ENCODE results near the gene SCCPDH.
A peak's percentile ranks its signal among the peaks of the same experiment; 100 is the strongest.

The SCCPDH gene

DNA sequence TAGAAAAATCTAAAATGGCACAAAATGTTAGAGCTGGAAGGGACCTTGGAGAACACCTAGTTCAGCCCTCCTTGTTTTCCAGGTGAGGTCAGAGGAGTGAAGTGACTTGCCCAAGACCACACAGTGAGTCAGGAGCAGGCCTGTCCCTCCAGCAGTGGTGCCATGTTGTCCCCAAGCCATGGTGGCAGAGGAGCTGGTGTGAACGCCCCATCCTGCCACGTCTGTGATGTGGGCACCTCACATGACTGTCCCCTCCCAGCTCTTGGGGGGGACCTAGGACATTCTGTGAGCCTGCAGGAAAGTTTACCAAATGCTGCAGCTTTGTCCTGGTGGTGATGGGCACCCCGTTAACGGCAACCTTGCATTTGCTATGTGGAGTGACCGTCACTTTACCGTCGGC, 66.2 kb downstream of the SCCPDH start:
- Histone ChIP-seq H3K27ac (ENCODE audit: low read depth in 2 of 2, low read length in 2 of 2) (no peak overlapping the region), H3K9me3 (ENCODE audit: control insufficient read depth in 2 of 2, low read length in 2 of 2) (no peaks in the 10 kb centered on the region), H3K27me3 (ENCODE audit: control insufficient read depth in 2 of 2, insufficient read depth in 2 of 2, low read length in 2 of 2) (no peaks in the 10 kb centered on the region), H3K36me3 (ENCODE audit: control insufficient read depth in 2 of 2, insufficient read depth in 2 of 2, low read length in 2 of 2) (no peaks in the 10 kb centered on the region), H3K4me3 (ENCODE audit: low read length in 2 of 2) (no peak overlapping the region), H3K4me1 (ENCODE audit: control insufficient read depth in 2 of 2, insufficient read depth in 2 of 2, low read length in 2 of 2) (peaks cover 7% of the 10 kb centered on the region in 2 donors), H3K9ac (ENCODE audit: low read depth in 1 of 2, low read length in 2 of 2) (no peak overlapping the region)

DNA sequence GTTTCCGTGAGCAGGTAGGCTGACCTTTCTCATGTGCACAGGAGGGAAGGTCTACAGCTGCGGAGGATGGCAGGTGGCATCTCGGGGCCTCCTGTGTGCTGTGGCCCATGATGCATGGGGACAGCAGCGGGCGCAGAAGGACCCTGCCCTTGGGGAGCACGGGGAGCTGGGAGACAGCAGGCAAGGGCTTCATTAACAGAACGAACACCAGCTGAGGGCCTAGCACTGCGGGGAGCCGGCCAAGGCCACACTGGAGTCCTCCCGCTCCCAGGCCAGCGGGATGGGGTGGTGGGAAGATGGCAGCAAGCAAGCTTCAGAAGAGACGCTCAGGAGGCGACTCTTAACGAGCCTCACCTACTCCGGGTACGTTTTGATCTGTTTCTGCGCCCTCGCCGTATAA, 66.6 kb downstream of the SCCPDH start:
- Histone ChIP-seq H3K4me1 (ENCODE audit: control insufficient read depth in 2 of 2, insufficient read depth in 2 of 2, low read length in 2 of 2) (peaks cover 5 to 7% of the 10 kb centered on the region in 2 donors), H3K27me3 (ENCODE audit: control insufficient read depth in 2 of 2, insufficient read depth in 2 of 2, low read length in 2 of 2) (no peaks in the 10 kb centered on the region), H3K9me3 (ENCODE audit: control insufficient read depth in 2 of 2, low read length in 2 of 2) (no peaks in the 10 kb centered on the region)

DNA sequence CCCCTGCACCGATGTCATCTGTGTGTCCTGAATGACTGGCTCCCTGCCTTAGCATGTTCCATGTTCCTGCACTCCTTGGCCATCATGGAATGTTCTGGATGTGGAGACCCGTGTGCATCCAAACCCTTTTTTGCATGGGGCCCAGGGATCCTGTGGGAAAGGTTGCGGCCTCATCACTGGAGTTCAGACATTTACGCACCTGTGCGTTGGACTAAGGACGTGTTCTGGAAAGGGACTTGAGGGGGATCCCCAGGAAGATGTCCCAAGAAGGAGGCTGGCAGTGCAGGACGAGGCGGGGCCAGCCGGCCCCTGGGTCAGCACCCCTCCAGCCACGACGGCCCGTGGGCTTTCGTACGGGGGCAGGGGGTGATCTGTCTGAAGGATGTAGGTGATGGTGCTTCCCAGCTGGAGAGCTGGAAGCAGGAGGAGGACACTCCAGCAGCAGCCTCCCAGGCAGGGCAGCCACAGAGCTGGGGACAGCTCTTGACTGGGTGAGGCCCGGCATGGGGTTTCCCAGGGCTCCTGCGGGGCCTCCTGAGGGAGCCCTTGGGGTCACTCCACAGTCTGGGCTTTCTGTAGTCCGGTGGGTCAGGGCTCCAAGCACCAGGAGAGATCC, 67.2 kb downstream of the SCCPDH start:
- no peaks in the 10 kb centered on the region for H3K9me3 ChIP-seq (ENCODE audit: control insufficient read depth in 2 of 2, low read length in 2 of 2)
- H3K9ac ChIP-seq (ENCODE audit: low read depth in 1 of 2, low read length in 2 of 2) = no peak overlapping the region
- no peaks in the 10 kb centered on the region for H3K36me3 ChIP-seq (ENCODE audit: control insufficient read depth in 2 of 2, insufficient read depth in 2 of 2, low read length in 2 of 2)
- H3K4me1 ChIP-seq (ENCODE audit: control insufficient read depth in 2 of 2, insufficient read depth in 2 of 2, low read length in 2 of 2) = peaks cover 5 to 7% of the 10 kb centered on the region in 2 donors
- no peaks in the 10 kb centered on the region for H3K27me3 ChIP-seq (ENCODE audit: control insufficient read depth in 2 of 2, insufficient read depth in 2 of 2, low read length in 2 of 2)
- no peak overlapping the region for H3K4me3 ChIP-seq (ENCODE audit: low read length in 2 of 2)
- no peak overlapping the region for H3K27ac ChIP-seq (ENCODE audit: low read depth in 2 of 2, low read length in 2 of 2)

More for the DNA sequence above, 66.6 kb downstream of the SCCPDH start:
- Histone ChIP-seq H3K4me3 (ENCODE audit: low read length in 2 of 2) (no peak overlapping the region), H3K36me3 (ENCODE audit: control insufficient read depth in 2 of 2, insufficient read depth in 2 of 2, low read length in 2 of 2) (no peaks in the 10 kb centered on the region), H3K27ac (ENCODE audit: low read depth in 2 of 2, low read length in 2 of 2) (no peak overlapping the region), H3K9ac (ENCODE audit: low read depth in 1 of 2, low read length in 2 of 2) (no peak overlapping the region)

DNA sequence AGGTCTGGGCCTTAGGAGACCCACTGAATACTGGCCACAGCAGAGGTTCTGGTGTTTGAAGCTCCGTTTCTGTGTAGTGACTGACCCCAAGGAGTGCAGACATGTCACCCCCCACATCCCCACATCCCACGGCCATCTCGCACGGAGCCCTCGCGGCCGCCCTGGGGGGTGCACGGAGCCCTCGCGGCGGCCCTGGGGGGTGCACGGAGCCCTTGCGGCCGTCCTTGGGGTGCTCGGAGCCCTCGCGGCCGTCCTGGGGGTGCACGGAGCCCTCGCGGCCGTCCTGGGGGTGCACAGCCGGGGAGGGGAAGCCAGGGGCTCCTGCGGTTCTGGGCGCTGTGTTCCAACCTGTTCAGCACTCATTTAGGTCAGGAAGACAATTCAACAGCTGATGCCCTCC, 68.4 kb downstream of the SCCPDH start:
- H3K4me3 ChIP-seq (ENCODE audit: low read length in 2 of 2) = no peak overlapping the region
- no peak overlapping the region for H3K27ac ChIP-seq (ENCODE audit: low read depth in 2 of 2, low read length in 2 of 2)
- no peaks in the 10 kb centered on the region for H3K27me3 ChIP-seq (ENCODE audit: control insufficient read depth in 2 of 2, insufficient read depth in 2 of 2, low read length in 2 of 2)
- no peaks in the 10 kb centered on the region for H3K9me3 ChIP-seq (ENCODE audit: control insufficient read depth in 2 of 2, low read length in 2 of 2)
- peaks cover 5 to 7% of the 10 kb centered on the region in 2 donors for H3K4me1 ChIP-seq (ENCODE audit: control insufficient read depth in 2 of 2, insufficient read depth in 2 of 2, low read length in 2 of 2)
- H3K9ac ChIP-seq (ENCODE audit: low read depth in 1 of 2, low read length in 2 of 2) = no peak overlapping the region
- no peaks in the 10 kb centered on the region for H3K36me3 ChIP-seq (ENCODE audit: control insufficient read depth in 2 of 2, insufficient read depth in 2 of 2, low read length in 2 of 2)

DNA sequence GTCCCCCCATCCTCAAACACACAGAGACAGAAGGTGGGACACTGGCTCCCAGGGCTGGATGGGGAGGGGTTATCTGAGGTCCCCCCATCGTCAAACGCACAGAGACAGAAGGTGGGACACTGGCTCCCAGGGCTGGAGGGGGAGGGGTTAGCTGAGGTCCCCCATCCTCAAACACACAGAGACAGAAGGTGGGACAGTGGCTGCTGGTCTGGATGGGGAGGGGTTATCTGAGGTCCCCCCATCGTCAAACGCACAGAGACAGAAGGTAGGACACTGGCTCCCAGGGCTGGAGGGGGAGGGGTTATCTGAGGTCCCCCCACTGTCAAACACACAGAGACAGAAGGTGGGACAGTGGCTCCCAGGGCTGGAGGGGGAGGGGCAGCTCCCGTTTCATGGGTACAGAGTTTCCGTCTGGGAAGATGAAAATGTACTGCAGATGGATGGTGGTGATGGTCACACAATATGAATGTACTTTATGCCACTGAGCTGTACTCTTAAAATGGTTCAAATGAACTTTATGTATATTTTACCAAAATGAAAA, 69.2 kb downstream of the SCCPDH start:
- Histone ChIP-seq H3K27me3 (ENCODE audit: control insufficient read depth in 2 of 2, insufficient read depth in 2 of 2, low read length in 2 of 2) (no peaks in the 10 kb centered on the region), H3K4me1 (ENCODE audit: control insufficient read depth in 2 of 2, insufficient read depth in 2 of 2, low read length in 2 of 2) (peaks cover 5 to 7% of the 10 kb centered on the region in 2 donors), H3K4me3 (ENCODE audit: low read length in 2 of 2) (no peak overlapping the region), H3K9me3 (ENCODE audit: control insufficient read depth in 2 of 2, low read length in 2 of 2) (no peaks in the 10 kb centered on the region), H3K9ac (ENCODE audit: low read depth in 1 of 2, low read length in 2 of 2) (no peak overlapping the region), H3K27ac (ENCODE audit: low read depth in 2 of 2, low read length in 2 of 2) (no peak overlapping the region), H3K36me3 (ENCODE audit: control insufficient read depth in 2 of 2, insufficient read depth in 2 of 2, low read length in 2 of 2) (no peaks in the 10 kb centered on the region)

DNA sequence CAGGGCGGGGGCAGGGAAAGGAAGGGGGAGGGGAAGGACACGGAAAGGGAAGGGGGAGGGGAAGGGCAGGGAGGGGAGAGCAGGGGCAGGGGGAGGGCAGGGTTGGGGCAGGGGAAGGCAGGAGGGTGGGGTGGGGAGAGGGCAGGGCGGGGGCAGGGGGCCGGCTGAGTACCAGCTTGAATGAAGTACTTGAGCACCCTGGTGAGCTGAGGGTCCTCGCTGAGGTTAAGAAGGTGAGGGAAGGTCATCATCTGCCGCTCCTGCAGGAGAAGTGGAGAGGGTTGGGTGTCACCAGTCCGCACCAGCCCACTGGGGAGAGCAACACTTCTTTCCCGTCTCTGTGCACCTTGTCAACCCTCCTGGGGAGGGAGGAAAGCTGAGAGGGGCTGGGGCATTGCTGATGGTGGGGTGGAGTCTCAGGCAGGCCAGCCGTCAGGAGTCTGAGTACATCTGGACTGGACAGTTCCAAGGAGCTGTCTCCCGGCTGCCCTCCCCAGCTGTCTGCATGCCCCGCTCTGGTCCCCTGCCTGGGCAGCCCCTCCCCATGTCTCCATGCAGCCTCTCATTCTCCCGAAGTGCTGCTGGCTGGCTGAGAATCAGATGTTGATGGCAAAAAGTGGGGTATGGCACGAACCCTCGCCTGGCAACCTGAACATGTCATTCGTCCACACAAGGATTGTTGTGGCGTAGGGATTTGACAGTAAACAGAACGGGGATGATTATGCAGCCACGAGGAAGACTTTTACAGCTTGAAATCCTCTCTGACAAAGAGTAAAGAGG, 70.0 kb downstream of the SCCPDH start:
- Histone ChIP-seq H3K27ac (ENCODE audit: low read depth in 2 of 2, low read length in 2 of 2) (no peak overlapping the region), H3K27me3 (ENCODE audit: control insufficient read depth in 2 of 2, insufficient read depth in 2 of 2, low read length in 2 of 2) (no peaks in the 10 kb centered on the region), H3K4me3 (ENCODE audit: low read length in 2 of 2) (peak overlapping the region in 1 of 2 donors; percentile 3), H3K36me3 (ENCODE audit: control insufficient read depth in 2 of 2, insufficient read depth in 2 of 2, low read length in 2 of 2) (no peaks in the 10 kb centered on the region), H3K4me1 (ENCODE audit: control insufficient read depth in 2 of 2, insufficient read depth in 2 of 2, low read length in 2 of 2) (peaks cover 3 to 5% of the 10 kb centered on the region in 2 donors), H3K9ac (ENCODE audit: low read depth in 1 of 2, low read length in 2 of 2) (no peak overlapping the region), H3K9me3 (ENCODE audit: control insufficient read depth in 2 of 2, low read length in 2 of 2) (no peaks in the 10 kb centered on the region)

DNA sequence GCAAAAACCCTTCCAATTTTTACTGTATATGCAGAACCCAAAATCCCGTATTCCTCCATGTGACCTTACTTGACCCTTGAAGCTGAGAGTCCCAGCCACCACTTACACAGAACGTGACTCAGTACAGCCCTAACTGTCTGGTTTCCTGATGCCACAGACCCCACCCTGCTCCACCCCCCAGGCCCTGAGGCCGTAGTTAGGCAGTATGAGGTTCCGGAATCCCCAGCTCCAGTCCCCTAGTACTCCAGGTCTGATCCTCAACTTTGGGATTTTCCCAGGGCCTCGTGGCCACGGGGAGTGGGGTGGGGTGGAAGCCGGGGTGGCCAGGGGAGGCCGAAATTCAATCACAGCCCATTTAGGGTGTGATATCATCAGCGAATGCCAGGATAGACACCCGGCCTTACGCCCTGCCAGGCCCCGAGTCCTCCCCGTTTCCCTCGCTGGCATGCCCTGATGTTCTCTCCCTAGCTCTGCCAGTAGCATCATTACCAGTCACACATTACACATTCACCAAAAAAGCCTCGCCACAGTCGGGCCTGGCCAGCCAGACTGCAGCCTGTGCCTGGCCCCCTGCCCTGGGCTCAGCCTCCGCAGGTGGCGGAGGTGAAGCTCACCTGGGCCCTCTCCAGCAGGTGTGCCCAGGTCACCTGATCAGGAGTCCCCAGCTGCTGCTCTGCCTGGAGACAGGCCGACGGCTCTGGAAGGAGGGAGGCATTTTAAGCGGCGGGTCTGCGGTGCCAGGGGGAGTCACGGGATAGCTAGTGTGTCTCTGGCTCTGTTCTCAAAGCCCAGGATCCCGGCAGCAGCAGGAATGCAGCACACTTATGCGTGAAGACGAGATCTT, 70.8 kb downstream of the SCCPDH start:
- H3K27ac ChIP-seq (ENCODE audit: low read depth in 2 of 2, low read length in 2 of 2) = no peak overlapping the region
- no peaks in the 10 kb centered on the region for H3K36me3 ChIP-seq (ENCODE audit: control insufficient read depth in 2 of 2, insufficient read depth in 2 of 2, low read length in 2 of 2)
- peaks cover 3 to 5% of the 10 kb centered on the region in 2 donors for H3K4me1 ChIP-seq (ENCODE audit: control insufficient read depth in 2 of 2, insufficient read depth in 2 of 2, low read length in 2 of 2)
- H3K9me3 ChIP-seq (ENCODE audit: control insufficient read depth in 2 of 2, low read length in 2 of 2) = no peaks in the 10 kb centered on the region
- no peak overlapping the region for H3K9ac ChIP-seq (ENCODE audit: low read depth in 1 of 2, low read length in 2 of 2)
- H3K4me3 ChIP-seq (ENCODE audit: low read length in 2 of 2) = no peak overlapping the region
- H3K27me3 ChIP-seq (ENCODE audit: control insufficient read depth in 2 of 2, insufficient read depth in 2 of 2, low read length in 2 of 2) = no peaks in the 10 kb centered on the region

DNA sequence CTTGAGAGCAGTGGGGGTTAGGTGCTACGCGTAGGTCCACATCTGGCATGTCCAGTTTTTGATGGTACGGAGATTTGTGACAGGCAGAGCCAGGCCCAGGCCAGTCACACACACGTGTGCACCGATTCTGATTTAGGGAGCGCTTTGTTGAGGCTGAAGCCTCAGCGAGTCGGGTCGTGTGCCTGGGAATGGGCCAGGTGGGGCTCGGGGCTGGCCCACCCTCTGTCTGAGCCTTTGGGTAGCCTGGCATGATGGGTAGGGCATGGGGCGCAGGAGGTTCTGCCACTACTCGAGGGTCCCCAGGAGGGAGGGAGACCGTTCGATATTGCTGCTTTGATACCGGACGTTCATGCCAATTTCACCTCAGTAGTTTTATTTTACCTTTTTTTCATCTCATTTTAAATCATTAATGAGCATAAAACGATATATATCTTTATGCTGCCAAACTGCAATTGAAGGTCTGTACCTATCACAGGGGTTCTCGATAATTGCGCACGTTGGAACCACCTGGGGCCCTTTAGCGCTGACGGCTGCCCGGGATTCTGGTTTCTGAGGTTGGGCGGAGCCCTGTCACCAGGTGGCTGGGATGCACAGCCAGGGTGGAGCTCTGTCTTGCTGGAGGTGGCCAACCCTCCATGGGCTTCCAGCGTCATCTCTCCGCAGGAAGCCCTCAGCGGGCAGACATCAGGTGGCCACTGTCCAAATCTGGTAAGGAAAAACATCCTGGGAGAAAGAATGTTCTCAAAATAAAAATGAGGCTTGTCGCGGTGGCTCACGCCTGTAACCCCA, 71.9 kb downstream of the SCCPDH start:
- no peaks in the 10 kb centered on the region for H3K36me3 ChIP-seq (ENCODE audit: control insufficient read depth in 2 of 2, insufficient read depth in 2 of 2, low read length in 2 of 2)
- H3K4me3 ChIP-seq (ENCODE audit: low read length in 2 of 2) = no peak overlapping the region
- peaks cover 3 to 5% of the 10 kb centered on the region in 2 donors for H3K4me1 ChIP-seq (ENCODE audit: control insufficient read depth in 2 of 2, insufficient read depth in 2 of 2, low read length in 2 of 2)
- no peaks in the 10 kb centered on the region for H3K27me3 ChIP-seq (ENCODE audit: control insufficient read depth in 2 of 2, insufficient read depth in 2 of 2, low read length in 2 of 2)
- H3K9ac ChIP-seq (ENCODE audit: low read depth in 1 of 2, low read length in 2 of 2) = no peak overlapping the region
- no peaks in the 10 kb centered on the region for H3K9me3 ChIP-seq (ENCODE audit: control insufficient read depth in 2 of 2, low read length in 2 of 2)
- no peak overlapping the region for H3K27ac ChIP-seq (ENCODE audit: low read depth in 2 of 2, low read length in 2 of 2)

DNA sequence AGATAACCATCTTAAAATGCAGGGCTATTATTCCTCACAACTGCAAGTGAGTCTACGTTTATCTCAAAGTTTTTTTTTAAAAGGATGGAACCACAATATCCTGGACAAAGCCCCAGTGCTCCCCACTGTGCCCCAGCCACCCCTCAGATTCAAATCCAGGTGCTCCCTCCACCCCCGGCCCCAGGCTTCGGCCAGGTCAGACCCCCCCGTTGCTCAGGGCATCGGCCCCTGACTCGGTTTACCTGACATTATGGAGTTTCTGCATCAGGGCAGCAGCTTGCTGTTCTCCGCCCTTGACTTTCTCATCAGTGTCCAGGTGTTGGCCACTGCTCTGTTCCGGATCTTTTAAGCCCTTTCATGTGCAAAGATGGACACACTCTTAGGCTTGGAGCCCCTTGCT, 72.9 kb downstream of the SCCPDH start:
- H3K27ac ChIP-seq (ENCODE audit: low read depth in 2 of 2, low read length in 2 of 2) = no peak overlapping the region
- H3K9ac ChIP-seq (ENCODE audit: low read depth in 1 of 2, low read length in 2 of 2) = no peak overlapping the region
- no peaks in the 10 kb centered on the region for H3K27me3 ChIP-seq (ENCODE audit: control insufficient read depth in 2 of 2, insufficient read depth in 2 of 2, low read length in 2 of 2)
- no peaks in the 10 kb centered on the region for H3K36me3 ChIP-seq (ENCODE audit: control insufficient read depth in 2 of 2, insufficient read depth in 2 of 2, low read length in 2 of 2)
- H3K4me3 ChIP-seq (ENCODE audit: low read length in 2 of 2) = no peak overlapping the region
- H3K4me1 ChIP-seq (ENCODE audit: control insufficient read depth in 2 of 2, insufficient read depth in 2 of 2, low read length in 2 of 2) = peaks cover 3 to 5% of the 10 kb centered on the region in 2 donors
- no peaks in the 10 kb centered on the region for H3K9me3 ChIP-seq (ENCODE audit: control insufficient read depth in 2 of 2, low read length in 2 of 2)
